SU-DHL-6 (cell line): ENCODE measurements around the gene BDKRB2.

Source experiments
- H2AFZ ChIP-seq: fragments of 200-600 bp; sonication (generic); 2 replicates; pipeline ENCODE4 v1.6.1; 2014; ENCODE audit warnings: low read depth, mild to moderate bottlenecking, moderate library complexity, mixed read lengths, antibody characterized with exemption, low read length; ENCODE audit not compliant: severe bottlenecking
- H3F3A ChIP-seq: fragments of 200-600 bp; shearing (Covaris generic); 2 replicates; pipeline ENCODE4 v1.6.0; 2016; ENCODE audit warnings: antibody characterized with exemption, mild to moderate bottlenecking; ENCODE audit not compliant: insufficient read depth
- H3K27ac ChIP-seq: fragments of 200-600 bp; sonication (generic); 2 replicates; pipeline ENCODE4 v1.5.1; 2016; ENCODE audit warnings: low read depth, mild to moderate bottlenecking, low read length, moderate library complexity, mixed read lengths
- H3K27me3 ChIP-seq: fragments of 200-600 bp; sonication (generic), shearing (Covaris generic); 2 replicates; pipeline ENCODE4 v1.6.0; 2014; ENCODE audit warnings: mild to moderate bottlenecking, low read length
- H3K36me3 ChIP-seq: fragments of 200-600 bp; sonication (generic); 2 replicates; pipeline ENCODE4 v1.6.1; 2014; ENCODE audit warnings: mild to moderate bottlenecking, low read length, mixed read lengths
- H3K4me2 ChIP-seq: fragments of 300-600, 200-600 bp; shearing (Covaris generic), sonication (generic); 2 replicates; pipeline ENCODE4 v1.6.0; 2014; ENCODE audit warnings: low read length, low read depth, mild to moderate bottlenecking; ENCODE audit not compliant: poor library complexity, severe bottlenecking
- H3K4me3 ChIP-seq: fragments of 200-600 bp; sonication (generic); 2 replicates; pipeline ENCODE4 v1.5.1; 2014; ENCODE audit warnings: antibody characterized with exemption, low read length, mild to moderate bottlenecking, mixed read lengths; ENCODE audit not compliant: insufficient read depth, poor library complexity, severe bottlenecking
- H3K79me2 ChIP-seq: fragments of 200-600 bp; sonication (generic); 2 replicates; pipeline ENCODE4 v1.6.1; 2014; ENCODE audit warnings: mild to moderate bottlenecking, low read length, moderate library complexity; ENCODE audit not compliant: insufficient read depth
- H3K9ac ChIP-seq: fragments of 200-600 bp; sonication (generic); 2 replicates; pipeline ENCODE4 v1.7.0; 2014; ENCODE audit warnings: mild to moderate bottlenecking, low read length
- H3K9me2 ChIP-seq: fragments of 200-600 bp; sonication (generic); replicated peaks from 2 replicates; pipeline ENCODE4 v1.6.1; 2014; ENCODE audit warnings: low read length; ENCODE audit not compliant: insufficient read depth
- H3K9me3 ChIP-seq: fragments of 200-600 bp; sonication (generic); 2 replicates; pipeline ENCODE4 v1.6.1; 2014; ENCODE audit warnings: low read length, mixed read lengths; ENCODE audit not compliant: insufficient read depth
- H4K20me1 ChIP-seq: fragments of 200-600 bp; sonication (generic); 2 replicates; pipeline ENCODE4 v1.6.1; 2014; ENCODE audit warnings: low read depth, mild to moderate bottlenecking, antibody characterized with exemption, low read length, moderate library complexity, mixed read lengths
- EZH2phosphoT487 ChIP-seq: fragments of 200-600 bp; sonication (generic), shearing (Covaris generic); conservative IDR thresholded peaks from 2 replicates; pipeline ENCODE4 v1.6.1; 2018; ENCODE audit warnings: mild to moderate bottlenecking, antibody characterized with exemption, low read length, moderate library complexity, mixed read lengths
- TF ChIP-seq, protein P1 (sequence below): fragments of 200-600 bp; sonication (generic); IDR thresholded peaks from one replicate; pipeline ENCODE4 v1.5.1; 2017; ENCODE audit warnings: antibody characterized with exemption, mild to moderate bottlenecking, low read length, moderate library complexity; ENCODE audit not compliant: insufficient read depth, poor library complexity, severe bottlenecking

BDKRB2 gene

DNA sequence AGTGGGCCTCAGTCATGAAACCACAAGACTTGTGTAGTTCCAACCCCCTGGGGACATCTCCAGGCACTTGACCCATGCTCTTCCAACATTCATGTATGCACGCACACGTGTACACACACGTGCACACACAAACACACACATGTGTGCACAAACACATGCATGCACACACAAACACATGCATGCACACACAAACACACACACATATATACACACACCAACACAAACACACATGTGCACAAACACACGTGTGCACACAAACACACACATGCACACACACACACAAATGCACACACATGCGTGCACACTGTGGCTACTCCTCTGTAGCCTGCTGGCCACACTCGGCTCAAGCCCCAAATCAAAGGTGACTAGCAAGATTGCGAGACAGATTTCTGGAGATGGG, 22.8 kb downstream of the BDKRB2 start:
- no peaks in the 10 kb centered on the region for H3K27me3 ChIP-seq
- no peaks in the 10 kb centered on the region for H3F3A ChIP-seq
- no peaks in the 10 kb centered on the region for H3K9me3 ChIP-seq
- H3K4me2 ChIP-seq: no peak overlapping the region
- no peak overlapping the region for H3K9ac ChIP-seq
- no peaks in the 10 kb centered on the region for H4K20me1 ChIP-seq
- H2AFZ ChIP-seq: no peak overlapping the region
- H3K4me3 ChIP-seq: no peak overlapping the region
- no peak overlapping the region for H3K27ac ChIP-seq
- TF ChIP-seq, protein P1, sequence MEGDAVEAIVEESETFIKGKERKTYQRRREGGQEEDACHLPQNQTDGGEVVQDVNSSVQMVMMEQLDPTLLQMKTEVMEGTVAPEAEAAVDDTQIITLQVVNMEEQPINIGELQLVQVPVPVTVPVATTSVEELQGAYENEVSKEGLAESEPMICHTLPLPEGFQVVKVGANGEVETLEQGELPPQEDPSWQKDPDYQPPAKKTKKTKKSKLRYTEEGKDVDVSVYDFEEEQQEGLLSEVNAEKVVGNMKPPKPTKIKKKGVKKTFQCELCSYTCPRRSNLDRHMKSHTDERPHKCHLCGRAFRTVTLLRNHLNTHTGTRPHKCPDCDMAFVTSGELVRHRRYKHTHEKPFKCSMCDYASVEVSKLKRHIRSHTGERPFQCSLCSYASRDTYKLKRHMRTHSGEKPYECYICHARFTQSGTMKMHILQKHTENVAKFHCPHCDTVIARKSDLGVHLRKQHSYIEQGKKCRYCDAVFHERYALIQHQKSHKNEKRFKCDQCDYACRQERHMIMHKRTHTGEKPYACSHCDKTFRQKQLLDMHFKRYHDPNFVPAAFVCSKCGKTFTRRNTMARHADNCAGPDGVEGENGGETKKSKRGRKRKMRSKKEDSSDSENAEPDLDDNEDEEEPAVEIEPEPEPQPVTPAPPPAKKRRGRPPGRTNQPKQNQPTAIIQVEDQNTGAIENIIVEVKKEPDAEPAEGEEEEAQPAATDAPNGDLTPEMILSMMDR: no peak
- TF ChIP-seq EZH2phosphoT487: no peak
- no peaks in the 10 kb centered on the region for H3K79me2 ChIP-seq
- no peaks in the 10 kb centered on the region for H3K9me2 ChIP-seq
- H3K36me3 ChIP-seq: no peaks in the 10 kb centered on the region

DNA sequence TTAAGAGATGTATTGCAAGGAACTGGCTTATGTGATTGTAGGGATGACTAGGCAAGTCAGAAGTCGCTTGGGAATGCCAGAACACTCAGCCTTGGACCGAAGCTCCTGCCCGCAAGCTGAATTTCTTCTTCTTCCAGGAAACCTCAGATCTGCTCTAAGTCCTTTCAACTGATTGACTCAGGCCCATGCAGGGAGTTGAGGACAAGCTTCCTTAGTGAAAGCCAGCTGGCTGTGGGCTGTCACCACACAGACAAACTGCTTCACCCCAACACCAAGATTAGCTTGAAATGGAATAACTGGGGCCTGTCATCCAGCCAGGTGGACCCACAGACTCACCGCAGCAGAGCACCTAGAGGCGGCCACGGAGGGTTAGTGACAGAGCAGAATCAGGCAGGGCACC, 24.7 kb downstream of the BDKRB2 start:
- H3K4me3 ChIP-seq: no peak overlapping the region
- H2AFZ ChIP-seq: no peak overlapping the region
- no peaks in the 10 kb centered on the region for H3K36me3 ChIP-seq
- no peaks in the 10 kb centered on the region for H4K20me1 ChIP-seq
- no peaks in the 10 kb centered on the region for H3K27me3 ChIP-seq
- no peak overlapping the region for H3K9ac ChIP-seq
- H3K79me2 ChIP-seq: no peaks in the 10 kb centered on the region
- TF ChIP-seq, protein P1: no peak
- no peak for TF ChIP-seq EZH2phosphoT487
- no peak overlapping the region for H3K27ac ChIP-seq
- H3K9me2 ChIP-seq: no peaks in the 10 kb centered on the region
- no peak overlapping the region for H3K4me2 ChIP-seq
- H3K9me3 ChIP-seq: no peaks in the 10 kb centered on the region
- H3F3A ChIP-seq: no peaks in the 10 kb centered on the region

DNA sequence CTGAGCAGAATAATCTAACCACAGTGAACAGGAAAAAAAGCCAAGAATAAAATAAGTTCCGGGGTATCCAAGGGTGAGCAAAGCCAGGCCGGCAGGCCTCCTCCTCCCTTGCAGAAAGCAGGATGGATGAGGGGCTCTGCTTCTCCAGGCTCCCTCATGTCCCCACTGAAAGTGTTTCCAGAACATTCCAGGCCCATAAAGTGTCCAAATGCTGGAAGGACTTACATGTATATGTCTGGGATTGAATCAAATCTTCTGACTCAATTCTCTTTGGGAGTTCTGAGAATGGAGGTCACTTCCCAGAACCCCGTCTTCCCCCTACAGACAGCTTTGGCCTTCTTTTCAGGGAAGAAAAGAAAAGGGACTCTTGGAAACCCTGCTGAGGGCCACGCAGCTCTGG, 26.4 kb downstream of the BDKRB2 start:
- Histone ChIP-seq H3F3A (no peaks in the 10 kb centered on the region), H3K36me3 (no peaks in the 10 kb centered on the region), H3K27ac (no peak overlapping the region), H3K79me2 (no peaks in the 10 kb centered on the region), H3K9me2 (no peaks in the 10 kb centered on the region), H4K20me1 (no peaks in the 10 kb centered on the region), H3K9ac (no peak overlapping the region), H3K27me3 (no peaks in the 10 kb centered on the region), H3K4me3 (no peak overlapping the region), H2AFZ (no peak overlapping the region), H3K4me2 (no peak overlapping the region), H3K9me3 (no peaks in the 10 kb centered on the region)
- TF ChIP-seq, protein P1: no peak
- no peak for TF ChIP-seq EZH2phosphoT487
